ENCODE measurements around the gene EXOC2.

Gene EXOC2

GRCh38 chr6:527989-528673, 164.8 kb downstream of the EXOC2 start:
- DNase-seq (ENCODE audit: low spot score), result no peak

- no peak for DNase-seq (ENCODE audit: low spot score)
Measured at GRCh38 chr6:524803-525202, 168.1 kb downstream of the EXOC2 start.

GRCh38 chr6:520820-521219, 172.1 kb downstream of the EXOC2 start:
- DNase-seq (ENCODE audit: low spot score), result no peak

- no peak for DNase-seq (ENCODE audit: low spot score)
Measured at GRCh38 chr6:518218-518617, 174.7 kb downstream of the EXOC2 start.

DNA sequence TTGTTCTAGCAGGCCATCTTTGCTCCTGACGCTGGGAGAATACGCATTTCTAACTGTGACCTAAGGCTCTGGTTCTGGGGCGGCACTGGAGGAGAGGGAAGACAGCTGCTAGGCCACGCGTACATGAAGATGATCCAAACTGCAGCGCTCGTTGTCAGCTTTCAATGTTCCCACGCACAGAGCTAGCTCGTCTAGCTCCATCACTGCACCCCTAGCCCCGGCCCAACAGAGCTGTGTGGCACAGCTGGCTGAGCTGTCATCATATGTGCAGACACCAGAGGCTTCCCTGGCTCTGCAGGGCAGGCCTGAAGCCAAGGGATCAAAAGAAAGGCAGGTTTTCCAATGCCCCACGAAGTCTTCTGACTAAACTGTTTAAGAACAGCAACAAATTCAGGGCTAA, 176.7 kb downstream of the EXOC2 start:
- no peak for DNase-seq (ENCODE audit: low spot score)

DNA sequence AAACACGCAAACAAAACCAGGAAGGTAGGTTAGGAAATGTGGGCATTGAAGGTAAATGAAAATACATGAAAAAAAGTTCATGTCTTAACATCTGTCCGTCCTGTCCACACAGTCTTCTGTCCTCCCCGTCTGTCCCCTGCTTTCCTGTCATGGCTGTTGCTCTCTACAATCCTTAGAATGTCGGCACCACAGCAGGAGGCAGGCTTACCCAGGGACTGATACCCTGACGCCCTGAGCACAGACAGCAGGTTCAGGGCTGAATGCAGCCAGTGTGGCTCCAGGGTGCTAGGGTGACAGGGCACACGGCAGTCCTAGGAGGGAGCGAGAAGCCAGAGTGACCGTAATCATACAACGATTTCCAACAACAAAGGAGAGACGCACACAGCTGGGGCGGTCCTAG, 177.7 kb downstream of the EXOC2 start:
- no peak for DNase-seq (ENCODE audit: low spot score)

DNA sequence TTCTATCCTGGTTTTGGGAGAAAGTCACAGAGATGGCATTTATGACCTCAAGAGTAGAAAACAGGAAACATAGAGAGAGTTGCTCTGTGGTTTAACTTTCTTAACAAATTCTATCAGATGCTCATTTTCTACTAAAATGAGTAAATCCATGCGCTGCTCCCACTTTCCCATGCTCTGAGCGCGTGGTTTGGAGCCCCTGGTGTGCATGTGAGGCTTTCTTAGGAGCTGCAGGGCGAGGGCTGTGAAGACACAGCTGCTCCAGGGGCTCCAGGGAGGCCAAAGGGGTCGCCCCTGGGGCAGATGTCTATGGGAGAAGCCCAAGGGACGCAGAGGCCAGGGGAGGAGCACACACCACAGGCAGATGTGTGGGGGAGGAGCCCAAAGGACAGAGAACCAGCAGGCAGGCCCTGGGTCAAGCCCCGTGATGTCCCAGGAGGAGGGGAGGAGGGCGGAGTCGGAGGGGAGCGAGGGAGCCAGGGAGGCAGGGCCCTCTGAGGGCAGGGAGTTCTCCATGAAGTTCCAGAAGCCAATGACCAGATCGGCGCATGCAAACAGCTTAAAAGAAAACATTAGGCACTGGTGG, 178.5 kb downstream of the EXOC2 start:
- no peak for DNase-seq (ENCODE audit: low spot score)

GRCh38 chr6:513961-514360, 179.0 kb downstream of the EXOC2 start:
- DNase-seq (ENCODE audit: low spot score), result no peak

DNA sequence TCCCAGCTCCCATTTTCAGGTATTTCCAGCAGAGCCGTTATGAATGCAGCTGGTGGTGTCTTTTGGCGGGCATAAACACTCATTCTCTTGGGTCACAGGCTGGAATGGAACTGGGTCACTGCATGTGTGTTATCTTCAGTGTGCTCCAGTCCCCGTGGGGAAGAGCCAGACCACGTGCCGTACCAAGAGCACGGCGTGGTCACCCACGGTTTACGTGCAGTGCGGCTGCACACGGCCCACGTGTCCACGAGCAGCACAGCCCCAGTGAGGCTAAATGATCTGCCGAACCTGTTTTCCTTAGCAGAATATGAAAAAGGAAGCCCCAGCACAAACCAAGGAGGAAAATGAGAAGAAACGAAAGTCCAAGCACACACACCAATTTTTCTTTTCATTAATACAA, 179.9 kb downstream of the EXOC2 start:
- DNase-seq (ENCODE audit: low spot score), result no peak

- no peak for DNase-seq (ENCODE audit: low spot score)
Measured at GRCh38 chr6:511488-512137, 181.3 kb downstream of the EXOC2 start.

- no peak for DNase-seq (ENCODE audit: low spot score)
Measured at GRCh38 chr6:509676-510075, 183.3 kb downstream of the EXOC2 start.

GRCh38 chr6:508614-509013, 184.3 kb downstream of the EXOC2 start:
- no peak for DNase-seq (ENCODE audit: low spot score)

DNA sequence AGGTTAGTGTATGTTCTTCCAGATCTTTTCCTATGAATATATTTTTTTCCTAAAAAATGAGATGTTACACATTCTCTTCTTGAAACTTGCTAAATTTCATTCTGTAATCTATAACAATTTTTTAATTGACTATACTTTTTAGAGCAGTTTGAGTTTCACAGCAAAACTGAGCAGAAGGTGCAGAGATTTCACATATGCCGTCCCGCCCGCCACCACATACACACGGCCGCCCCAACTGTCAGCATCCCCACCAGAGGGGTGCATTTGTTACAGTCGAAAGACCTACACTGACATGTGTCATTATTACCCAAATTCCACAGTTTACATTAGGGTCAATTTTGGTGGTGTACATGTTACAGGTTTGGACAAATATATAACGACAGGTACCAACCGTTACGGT, 184.9 kb downstream of the EXOC2 start:
- DNase-seq (ENCODE audit: low spot score), result no peak

DNA sequence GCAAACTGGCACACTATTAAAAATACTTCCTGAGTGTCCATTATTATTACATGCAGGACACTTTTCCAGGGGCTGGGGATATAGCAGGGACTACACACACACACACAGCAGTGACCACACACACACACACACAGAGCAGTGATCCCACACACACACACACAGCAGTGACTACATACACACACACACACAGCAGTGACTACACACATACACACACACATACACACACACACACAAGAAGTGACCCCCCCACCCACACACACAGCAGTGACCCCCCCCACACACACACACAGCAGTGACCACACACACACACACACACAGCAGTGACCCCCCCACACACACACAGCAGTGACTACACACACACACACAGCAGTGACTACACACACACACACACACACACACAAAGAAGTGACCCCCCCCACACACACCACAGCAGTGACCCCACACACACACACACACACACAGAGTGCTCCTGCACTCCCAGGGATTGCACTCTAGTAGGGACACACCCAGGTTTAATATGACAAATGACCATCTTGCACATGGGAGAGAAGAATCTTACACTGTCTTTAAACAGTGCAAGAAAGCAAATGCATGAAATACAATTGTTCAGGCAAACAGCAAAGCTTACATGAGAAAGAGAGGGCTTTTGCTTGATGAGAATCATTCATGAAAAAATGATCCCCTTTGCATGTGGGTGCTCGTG, 185.9 kb downstream of the EXOC2 start:
- no peak for DNase-seq (ENCODE audit: low spot score)

DNA sequence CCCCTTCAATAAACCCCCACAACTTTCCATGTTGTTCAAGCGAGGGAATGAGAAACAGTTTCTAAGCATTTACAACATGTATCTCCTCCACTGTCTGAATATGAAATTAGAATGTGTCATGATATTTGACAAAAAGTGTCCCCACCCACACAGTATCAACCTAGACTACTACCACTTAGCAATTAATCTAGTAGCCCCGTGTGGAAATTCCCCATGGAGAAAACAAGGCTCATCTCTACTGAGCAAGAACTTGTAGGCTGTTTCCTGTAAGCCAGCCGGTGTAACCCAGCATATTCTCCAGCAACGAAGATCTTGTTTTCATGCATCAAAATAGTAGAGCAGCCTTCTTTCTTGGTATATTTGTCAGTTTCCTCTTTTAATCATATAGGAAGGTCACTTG, 186.4 kb downstream of the EXOC2 start:
- no peak for DNase-seq (ENCODE audit: low spot score)

GRCh38 chr6:505374-505773, 187.6 kb downstream of the EXOC2 start:
- no peak for DNase-seq (ENCODE audit: low spot score)

- no peak for DNase-seq (ENCODE audit: low spot score)
Measured at GRCh38 chr6:504446-504980, 188.4 kb downstream of the EXOC2 start.

- no peak for DNase-seq (ENCODE audit: low spot score)
Measured at GRCh38 chr6:503610-504362, 189.2 kb downstream of the EXOC2 start.

- no peak for DNase-seq (ENCODE audit: low spot score)
Measured at GRCh38 chr6:502761-503160, 190.2 kb downstream of the EXOC2 start.

GRCh38 chr6:501891-502601, 190.9 kb downstream of the EXOC2 start:
- no peak for DNase-seq (ENCODE audit: low spot score)

GRCh38 chr6:499617-500016, 193.3 kb downstream of the EXOC2 start:
- no peak for DNase-seq (ENCODE audit: low spot score)

All from left forelimb (tissue), 1 donor.